COLO829 (cell line): Measurements from ENCODE around the gene GLIS2.
"Not testable (repeated sequence)": the region's sequence is repeated elsewhere in the genome, so short reads cannot be mapped to it uniquely, and the experiment has no call there.

Experiments
- DNase-seq: peaks from one replicate; pipeline ENCODE4 v3.0.0; 2012; ENCODE audit warnings: low spot score

GLIS2 gene

DNA sequence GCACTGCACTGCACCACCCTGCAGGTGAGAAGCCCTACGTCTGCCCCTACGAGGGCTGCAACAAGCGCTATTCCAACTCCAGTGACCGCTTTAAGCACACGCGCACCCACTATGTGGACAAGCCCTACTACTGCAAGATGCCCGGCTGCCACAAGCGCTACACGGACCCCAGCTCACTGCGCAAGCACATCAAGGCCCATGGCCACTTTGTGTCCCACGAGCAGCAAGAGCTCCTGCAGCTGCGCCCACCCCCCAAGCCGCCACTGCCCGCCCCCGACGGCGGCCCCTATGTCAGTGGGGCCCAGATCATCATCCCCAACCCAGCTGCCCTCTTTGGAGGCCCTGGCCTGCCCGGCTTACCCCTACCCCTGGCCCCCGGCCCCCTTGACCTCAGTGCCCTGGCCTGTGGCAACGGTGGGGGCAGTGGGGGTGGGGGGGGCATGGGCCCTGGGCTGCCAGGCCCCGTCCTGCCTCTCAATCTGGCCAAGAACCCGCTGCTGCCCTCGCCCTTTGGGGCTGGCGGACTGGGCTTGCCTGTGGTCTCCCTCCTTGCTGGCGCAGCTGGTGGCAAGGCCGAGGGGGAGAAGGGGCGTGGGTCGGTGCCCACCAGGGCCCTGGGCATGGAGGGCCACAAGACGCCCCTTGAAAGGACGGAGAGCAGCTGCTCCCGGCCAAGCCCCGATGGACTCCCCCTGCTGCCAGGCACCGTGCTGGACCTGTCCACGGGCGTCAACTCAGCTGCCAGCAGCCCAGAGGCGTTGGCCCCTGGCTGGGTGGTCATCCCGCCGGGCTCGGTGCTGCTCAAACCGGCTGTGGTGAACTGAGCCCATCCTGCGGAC lies 21.1 kb downstream of the GLIS2 start:
- no peak for DNase-seq

DNA sequence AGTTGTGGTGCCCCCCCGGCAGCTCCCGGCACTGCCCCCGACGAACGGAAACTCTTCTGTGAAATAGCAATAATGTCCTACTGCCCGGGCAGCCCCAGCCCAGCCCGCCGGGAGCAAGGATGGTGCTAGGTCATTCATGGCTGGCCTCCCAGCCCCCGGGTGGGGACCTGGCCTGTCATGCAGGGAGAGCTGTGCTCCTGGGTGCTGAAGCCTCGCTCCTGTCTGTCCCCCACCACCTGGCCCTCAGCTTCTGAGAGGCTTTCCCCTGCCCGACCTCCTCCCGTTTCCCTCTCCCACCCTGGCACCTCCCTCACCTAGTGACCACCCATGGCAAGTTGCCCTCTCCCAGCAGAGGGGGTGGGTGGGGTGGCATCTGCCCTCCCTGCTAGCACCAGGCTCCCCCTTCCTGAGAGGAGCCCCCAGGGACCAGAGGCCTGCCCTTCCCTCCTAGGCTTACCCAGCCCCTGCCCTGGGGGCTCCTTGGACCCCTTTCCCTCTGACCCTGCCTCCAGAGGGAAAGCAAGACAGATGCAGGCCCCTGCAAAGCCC lies 21.7 kb downstream of the GLIS2 start:
- DNase-seq, result no peak

DNA sequence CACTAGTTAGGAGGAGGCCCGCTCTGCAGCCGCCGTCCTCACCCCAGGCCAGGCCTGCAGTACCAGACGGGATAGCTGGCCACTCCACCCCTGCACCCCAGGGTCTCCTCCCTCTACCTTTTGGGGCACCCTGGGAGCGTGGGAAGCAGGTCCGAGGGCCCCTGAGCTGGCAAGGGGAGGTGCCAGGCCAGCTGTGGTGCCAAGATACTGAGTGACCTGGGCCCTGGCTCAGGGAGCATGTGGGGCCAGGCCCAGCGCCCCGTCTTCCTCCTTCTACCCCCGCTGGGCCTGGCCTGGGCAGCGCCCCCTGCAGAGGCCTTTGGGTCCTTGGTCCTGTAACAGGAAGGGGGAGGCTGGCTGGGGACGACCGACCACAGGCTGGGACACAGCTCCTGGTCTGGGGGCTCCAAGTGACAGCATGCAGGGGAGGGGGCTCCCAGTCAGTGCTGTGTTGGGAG lies 22.3 kb downstream of the GLIS2 start:
- DNase-seq, result no peak

DNA sequence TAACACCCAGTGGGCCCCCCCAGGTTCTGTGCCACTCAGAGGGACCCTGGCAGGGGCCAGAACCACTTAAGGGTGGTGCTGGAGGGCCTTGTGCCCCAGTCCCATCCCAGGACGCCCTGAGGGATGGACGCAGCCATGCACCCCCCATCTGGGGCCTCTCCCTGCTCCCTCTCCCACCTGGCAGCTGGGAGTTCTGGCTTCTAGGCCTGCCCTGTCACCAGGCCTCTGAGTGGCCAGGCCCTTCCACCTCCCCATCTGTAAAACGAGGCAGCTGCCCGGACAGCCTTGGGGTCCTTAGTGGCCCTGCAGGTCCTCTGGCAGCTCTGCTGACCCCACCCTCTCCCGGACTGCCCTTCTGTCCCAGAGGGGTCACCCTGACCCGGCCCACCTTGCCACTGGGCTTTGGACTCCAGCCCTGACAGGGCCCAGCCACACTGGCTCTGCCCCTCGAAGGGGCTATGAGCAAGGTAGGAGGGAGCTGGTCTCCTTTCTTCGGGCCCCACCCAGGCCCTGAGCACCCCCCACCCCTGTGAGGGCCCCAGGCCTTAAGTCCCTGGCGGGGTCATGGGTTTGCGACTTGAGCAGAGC lies 22.9 kb downstream of the GLIS2 start:
- DNase-seq, result no peak

DNA sequence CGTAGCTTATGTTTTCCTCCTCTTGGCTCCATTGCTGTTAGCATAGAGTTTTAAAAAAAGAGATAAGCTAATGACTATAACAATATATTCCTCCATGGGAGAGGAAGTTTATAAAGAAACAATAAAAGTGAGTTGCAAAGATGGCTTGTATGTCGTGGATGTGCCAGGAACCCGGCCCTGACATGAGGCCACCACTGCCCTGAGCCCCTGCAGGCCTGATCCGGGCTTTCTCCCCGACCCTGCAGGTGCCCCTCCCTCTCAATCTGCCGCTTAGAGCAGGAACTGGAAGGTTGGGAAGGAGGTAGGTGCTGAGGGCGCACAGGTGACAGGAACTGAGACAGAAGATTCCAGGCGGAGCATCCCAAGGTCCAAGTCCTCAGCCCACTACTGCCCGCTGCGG lies 23.6 kb downstream of the GLIS2 start:
- no peak for DNase-seq

DNA sequence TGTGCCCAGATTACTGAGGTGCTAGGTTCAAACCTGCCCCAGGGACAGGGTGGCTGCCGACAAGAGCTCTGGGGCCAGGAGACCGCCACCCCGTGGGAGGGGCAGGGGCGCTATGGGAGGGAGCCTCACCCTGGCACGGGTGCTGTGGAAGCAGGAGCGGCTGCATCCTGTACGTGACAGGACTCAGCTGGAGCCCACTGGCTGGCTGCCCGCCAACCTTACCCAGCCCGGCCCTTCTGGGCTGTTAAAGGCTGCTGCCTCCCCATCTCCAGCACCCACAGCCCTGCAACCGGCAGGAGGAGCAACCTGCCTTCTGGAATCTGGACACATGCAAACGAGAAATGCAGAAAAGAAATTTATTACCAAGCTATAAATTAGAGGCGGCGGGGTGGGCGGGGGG lies 24.0 kb downstream of the GLIS2 start:
- DNase-seq, result no peak

DNA sequence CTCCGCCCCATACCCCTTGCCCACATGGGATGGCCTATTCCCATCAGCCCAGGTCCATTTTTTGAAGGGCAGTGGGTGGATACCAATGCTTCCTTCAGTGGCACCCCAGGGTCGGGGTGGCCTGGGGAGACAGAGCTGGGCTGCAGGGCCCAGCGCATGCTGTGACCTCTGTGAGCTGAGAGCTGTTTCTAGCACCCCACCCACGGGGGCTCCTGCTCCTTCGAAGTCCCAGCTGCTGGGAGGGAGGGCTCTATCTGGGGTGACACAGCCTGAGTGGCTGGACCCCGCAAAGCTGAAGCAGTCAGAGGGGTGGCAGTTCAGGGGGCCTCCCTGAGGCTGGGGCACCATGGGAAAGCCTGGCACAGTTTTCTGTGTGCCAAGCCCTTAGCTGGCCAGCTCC lies 24.6 kb downstream of the GLIS2 start:
- no peak for DNase-seq

DNA sequence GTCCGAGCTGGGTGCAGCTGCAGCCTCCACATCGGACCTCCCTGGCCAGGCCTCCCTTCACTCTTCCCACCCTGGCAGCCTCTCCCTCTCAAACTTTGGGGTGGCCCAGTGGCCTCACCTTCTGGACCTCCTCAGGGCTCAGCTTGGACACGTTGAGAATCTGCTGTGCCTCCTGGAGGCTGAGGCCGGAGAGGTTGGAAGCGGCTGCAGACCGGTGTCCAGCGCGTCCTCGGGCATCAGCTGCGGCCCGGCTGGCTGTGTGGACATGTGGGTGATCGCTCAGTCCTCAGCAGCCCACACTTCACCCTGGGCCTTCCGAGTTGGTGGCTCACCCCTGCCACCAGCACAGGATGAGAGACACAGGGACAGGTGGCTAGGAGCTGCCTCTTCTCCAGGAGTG lies 25.4 kb downstream of the GLIS2 start:
- no peak for DNase-seq

DNA sequence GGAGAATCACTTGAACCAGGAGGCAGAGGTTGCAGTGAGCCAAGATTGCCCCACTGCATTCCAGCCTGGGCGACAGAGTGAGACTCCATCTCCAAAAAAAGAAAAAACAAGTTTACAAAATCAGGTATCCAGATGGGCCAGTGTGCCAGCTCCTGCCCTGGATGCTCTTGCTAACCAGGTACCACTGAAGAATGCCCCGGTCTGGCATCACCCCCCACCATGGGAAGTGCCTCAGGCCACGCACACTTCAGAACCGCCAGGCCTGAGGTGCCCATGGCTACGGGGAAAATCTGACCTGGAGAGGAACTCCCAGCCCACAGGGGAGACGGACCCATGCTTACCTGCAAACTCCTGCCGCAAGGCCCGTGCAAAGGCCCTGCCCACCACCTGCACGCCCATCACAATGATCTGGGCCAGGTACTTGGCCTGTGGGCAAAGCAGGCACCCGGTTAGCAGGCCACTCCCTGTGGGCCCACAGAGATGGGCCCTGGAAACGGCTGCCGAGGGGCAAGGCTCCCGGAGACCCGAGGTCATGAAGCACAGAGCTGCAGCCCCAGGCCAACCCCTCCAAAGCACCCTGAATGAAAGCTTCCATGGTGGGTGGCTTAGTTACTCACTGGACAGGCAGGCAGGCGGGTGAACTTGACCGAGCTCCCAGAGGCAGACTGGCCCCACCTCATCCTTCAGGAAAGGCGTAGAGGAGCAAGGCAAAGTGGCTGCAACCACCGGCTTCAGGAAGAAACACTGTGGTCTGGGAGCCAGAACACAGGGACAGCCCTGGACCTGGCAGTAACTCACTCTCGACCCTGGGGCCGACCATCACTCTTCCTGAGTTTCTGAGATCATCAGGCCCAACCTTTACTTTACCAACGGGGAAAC lies 27.2 kb downstream of the GLIS2 start:
- DNase-seq, result no peak

DNA sequence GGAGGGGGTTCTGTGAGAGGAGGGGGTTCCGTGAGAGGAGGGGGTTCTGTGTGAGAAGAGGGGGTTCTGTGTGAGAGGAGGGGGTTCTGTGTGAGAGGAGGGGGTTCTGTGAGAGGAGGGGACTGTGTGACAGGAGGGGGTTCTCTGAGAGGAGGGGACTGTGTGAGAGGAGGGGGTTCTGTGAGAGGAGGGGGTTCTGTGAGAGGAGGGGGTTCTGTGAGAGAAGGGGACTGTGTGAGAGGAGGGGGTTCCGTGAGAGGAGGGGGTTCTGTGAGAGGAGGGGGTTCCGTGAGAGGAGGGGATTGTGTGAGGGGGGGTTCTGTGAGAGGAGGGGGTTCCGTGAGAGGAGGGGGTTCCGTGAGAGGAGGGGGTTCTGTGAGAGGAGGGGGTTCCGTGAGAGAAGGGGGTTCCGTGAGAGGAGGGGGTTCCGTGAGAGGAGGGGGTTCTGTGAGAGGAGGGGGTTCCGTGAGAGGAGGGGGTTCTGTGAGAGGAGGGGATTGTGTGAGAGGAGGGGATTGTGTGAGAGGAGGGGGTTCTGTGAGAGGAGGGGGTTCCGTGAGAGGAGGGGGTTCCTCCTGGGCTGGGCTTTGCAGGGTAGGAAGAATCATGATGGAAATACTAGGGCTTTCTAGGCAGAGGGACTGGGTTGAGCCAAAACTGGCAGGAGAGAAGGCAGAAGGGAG lies 28.6 kb downstream of the GLIS2 start:
- DNase-seq, result not testable (repeated sequence)

DNA sequence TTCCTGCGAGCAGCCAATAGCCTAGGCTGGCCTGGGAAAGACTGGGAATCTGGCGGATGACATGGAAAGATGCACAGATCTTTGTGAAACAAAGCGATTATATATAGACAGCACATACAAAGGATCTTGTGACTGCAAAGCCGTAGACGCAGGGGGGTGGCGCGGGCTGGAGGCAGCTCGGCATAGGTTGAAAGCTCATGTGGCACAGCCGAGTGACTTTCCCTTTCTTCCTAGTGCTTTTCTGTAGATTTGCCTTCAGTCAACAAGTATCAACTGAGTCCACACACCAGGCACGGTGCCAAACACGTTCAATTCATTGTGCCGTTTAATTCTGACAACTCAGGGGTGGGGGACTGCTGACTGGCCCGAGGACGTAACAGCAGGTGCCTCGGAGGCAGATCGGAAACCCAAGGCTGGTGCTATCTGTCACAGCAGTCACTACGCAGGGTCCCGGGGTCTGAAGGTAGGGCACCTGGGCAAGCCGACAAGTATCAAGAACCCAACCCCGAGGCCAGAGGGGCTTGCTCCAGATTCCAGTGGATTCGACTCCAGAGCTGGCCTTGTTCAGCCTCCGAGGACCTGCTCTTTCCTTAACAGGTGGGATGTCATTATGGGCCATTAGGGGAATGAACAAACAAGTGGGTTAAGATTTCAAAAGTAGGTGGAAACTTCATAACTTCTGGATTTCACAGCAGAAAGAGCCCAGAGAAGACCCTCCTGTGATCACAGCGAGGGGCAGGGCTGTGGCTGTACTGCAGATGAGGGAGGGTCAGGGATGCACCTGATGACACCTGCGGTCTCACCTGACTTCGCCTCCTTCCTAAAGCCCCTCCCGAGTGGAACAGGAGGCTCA lies 29.3 kb downstream of the GLIS2 start:
- DNase-seq, result peak; percentile 91

DNA sequence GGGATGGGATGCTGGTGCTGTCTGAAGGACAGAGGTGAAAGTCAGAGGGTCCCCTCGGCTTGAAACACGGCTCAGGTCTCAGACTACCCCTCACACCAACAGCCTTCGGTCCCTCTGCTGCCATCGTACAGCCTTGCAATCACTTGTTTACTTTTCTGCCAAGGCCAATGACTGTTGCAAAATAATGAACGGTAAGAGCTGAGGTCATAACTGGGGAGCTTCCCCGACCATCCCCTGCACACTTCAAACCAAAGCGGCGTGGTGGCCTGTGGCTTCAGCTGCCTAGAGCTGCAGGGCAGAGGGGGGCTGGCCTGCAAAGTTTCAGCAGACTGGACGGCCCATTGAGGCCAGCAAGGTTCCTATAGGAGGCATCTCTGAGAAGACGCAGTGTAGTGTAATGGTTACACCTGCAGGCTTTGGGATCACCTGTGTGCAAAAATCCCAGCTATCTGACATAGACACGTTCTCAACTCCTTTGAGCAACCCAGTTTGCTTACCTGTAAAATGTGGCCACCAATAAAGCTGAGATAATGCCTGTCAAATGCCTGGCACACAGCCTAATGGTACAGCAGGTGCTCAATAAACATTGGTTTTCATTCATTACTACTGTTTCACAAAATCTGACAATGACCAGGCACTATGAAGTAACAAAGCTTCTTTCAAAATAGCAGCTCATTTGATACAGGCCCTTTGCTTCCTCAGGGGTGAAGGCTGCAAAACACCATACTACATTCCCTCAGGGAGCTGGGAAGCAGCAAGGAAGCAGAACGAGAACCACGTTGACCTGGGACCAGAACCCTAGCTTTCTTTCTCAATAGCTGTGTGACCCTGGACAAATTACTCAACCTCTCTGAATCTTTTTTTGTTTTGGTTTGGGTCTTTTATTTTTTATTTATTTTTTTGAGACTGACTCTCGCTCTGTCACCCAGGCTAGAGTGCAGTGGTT lies 30.2 kb downstream of the GLIS2 start:
- DNase-seq, result no peak

DNA sequence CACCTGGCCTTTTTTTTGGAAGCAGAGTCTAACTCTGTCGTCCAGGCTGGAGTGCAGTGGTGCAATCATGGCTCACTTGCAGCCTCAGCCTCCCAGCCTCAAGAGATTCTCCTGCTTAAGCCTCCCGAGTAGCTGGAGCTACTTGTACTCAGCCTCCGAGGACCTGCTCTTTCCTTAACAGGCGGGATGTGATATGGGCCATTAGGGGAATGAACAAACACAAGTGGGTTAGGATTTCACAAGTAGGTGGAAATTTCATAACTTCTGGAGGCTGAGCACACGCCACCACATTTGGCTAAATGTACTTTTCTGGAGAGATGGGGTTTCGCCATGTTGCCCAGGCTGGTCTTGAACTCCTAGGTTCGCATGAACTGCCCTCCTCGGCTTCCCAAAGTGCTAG lies 31.1 kb downstream of the GLIS2 start:
- DNase-seq, result no peak

DNA sequence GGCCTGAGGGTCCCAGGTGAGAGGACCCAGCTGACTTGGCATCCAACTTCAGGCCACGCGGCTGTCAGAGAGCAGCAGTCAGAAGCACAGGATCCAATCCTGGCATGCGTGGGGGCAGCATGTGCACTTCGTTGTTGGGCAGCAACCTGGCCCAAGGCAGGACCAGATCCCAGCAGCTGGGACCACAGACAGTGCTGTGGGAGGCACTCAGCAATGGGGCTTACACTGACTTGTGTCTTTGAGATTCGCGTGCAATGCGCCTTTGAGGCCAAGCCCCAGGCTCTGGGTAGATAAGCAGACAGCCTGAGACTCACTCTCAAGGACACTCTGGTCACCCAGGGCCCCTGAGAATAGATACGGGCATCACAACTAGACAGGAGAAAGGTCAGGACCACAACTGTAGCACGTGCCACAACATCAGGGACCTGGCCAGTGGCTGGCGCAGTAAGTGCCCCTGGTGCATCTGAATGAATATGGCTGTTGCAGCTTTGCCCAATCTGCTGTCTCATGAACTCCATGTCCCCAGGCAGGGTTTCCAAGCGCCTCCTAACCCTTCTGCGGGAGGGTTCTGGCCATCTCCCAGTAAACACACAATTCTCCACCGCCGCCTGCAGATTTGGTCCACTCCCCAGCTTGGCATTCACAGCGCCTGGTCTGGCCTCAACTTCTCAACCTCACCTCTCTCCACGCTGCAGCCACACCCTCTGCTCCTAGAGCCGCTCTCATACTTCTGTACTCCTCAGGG lies 32.1 kb downstream of the GLIS2 start:
- DNase-seq, result no peak

DNA sequence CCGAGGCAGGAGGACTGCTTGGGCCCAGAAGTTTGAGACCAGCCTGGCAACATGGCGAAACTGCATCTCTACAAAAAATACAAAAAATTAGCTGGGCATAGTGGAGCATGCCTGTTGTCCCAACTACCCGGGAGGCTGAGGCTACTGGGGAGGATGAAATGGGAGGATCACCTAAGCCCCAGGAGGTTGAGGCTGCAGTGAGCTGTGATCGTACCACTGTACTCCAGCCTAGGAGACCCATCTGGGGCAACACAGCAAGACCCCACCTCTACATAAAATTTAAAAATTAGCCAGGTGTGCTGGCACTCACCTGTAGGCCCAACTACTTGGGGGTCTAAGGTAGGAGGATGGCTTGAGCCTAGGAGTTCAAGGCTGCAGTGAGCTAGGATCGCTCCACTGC lies 33.5 kb downstream of the GLIS2 start:
- DNase-seq, result no peak

DNA sequence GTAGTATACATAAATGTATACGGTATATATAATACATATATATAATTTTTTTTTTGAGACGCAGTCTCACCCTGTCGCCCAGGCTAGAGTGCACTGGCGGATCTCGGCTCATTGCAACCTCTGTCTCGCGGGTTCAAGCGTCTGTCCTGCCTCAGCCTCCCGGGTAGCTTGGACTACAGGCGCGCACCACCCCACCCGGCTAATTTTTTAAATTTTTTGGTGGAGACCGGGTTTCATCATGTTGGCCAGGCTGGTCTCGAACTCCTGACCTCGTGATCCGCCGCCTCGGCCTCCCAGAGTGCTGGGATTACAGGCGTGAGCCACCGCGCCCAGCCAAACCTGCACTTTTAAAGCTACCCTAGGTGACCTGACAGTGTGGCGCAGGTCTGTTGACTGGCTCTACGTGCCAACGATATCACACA lies 34.5 kb downstream of the GLIS2 start:
- no peak for DNase-seq

DNA sequence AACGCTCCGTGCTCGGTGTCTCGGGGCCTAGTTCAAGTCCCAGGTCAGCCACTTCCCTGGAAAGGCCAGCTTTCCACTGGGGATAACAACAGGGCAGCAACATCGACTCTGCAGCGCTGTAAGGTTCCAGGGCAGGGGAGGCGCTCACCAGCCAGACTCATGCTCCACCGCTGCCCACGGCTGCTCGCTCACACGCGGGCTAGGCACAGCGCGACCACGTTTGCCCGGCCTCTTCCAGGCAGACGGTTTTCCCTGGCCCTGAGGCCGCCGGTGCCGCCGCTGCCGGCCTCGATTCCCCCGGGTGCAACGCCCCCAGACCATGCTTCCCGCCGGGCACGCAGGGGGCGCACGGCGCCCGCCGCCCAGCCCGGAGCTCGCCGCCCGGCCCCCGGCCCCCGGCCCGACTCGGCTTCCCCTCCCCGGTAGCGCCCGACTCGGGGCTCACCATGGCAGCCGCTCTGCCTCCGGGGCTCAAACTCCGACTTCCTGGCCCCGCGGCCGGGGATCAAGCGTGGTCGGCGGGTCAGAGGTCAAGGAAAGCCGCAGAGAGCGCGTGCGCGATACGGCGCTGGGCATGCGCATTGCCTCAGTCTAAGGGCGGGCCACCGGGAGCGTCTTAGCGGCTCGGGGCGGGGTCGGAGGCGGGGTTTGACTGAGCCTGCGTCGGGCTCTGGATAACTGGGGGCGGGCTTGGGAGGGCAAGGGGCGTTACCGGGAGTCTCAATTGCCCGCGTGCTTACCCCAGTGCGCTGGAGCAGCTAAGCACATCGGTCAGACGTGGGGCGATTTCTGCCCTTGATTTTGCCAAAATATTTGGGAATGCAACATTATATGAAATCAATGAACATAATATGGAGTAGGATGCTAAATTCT lies 35.2 kb downstream of the GLIS2 start, which contains the start of gene PAM16:
Gene PAM16 (minus strand): TSS at position 535 of the 873 bp plus-strand sequence. CDS start 87 bp downstream, at position 448.
- DNase-seq, result peak; percentile 96

DNA sequence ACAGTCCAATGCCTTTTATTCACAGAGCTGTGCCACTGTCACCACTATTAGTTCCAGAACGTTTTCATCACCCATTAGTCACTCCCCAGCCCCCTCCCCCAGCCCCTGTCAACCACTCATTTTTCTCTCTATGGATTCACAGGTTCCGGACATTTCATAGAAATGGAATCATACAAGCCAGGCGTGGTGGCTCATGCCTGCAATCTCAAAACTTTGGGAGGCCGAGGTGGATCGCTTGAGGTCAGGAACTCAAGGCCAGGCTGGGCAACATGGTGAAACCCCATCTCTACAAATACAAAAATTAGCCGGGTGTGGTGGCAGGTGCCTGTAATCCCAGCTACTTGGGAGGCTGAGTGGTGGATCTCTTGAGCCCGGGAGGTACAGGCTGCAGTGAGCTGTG lies 36.0 kb downstream of the GLIS2 start:
- no peak for DNase-seq
